ENCODE data around the gene GRIA1.

Gene GRIA1

DNA sequence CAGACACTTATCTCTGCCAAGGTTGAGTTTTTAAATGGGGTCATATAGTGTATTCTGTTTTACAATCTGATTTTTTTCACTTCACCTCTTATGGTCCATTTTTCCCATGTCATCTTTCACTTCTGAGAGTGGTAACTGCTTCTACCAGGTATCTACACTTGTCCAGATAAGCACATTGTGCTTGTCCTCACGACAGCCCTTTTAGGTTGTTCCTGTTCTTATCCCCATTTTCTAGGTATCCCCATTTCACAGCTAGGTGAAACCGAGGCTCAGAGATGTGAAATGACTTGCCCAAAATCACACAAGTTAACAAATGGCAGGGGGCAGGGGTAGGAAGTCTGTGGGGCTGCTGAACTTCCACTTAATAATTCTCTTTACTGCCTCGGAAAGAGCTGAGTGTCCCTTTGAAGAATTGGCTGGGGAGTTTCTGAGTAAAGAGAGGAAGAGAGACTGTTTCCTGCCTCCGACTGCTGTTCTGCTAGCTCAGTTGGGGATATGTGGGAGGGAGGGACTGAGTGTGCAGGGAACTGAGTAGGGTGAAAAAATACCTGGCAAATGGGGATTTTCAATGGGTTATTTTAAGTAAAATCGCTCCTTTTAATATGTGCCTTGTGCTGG is 255.4 kb downstream of the GRIA1 start:
- TF ChIP-seq FOXP2 (optimal IDR thresholded peaks at IDR 0.05; ENCODE audit: borderline replicate concordance, extremely low read depth, extremely low read length, insufficient read depth) = no peak

DNA sequence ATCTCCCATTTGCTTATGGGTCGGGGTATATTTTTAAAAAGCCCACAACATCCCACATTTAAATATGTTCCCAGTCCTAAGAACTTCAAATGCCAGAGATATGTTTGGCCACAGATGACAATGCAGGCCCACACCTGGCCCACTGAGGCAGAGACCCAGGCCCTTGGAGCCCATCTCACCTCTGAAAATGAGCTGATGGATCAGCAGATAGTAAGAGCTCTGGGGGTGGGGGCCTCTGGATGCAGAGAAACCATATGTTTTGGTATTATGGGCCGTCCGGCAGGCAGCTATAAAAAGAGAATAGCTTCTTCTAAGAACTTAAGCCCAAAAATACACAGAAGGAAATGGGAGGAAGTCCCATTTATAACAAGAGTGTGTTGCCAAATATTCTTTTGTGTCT is 256.0 kb downstream of the GRIA1 start:
- TF ChIP-seq, protein P1, sequence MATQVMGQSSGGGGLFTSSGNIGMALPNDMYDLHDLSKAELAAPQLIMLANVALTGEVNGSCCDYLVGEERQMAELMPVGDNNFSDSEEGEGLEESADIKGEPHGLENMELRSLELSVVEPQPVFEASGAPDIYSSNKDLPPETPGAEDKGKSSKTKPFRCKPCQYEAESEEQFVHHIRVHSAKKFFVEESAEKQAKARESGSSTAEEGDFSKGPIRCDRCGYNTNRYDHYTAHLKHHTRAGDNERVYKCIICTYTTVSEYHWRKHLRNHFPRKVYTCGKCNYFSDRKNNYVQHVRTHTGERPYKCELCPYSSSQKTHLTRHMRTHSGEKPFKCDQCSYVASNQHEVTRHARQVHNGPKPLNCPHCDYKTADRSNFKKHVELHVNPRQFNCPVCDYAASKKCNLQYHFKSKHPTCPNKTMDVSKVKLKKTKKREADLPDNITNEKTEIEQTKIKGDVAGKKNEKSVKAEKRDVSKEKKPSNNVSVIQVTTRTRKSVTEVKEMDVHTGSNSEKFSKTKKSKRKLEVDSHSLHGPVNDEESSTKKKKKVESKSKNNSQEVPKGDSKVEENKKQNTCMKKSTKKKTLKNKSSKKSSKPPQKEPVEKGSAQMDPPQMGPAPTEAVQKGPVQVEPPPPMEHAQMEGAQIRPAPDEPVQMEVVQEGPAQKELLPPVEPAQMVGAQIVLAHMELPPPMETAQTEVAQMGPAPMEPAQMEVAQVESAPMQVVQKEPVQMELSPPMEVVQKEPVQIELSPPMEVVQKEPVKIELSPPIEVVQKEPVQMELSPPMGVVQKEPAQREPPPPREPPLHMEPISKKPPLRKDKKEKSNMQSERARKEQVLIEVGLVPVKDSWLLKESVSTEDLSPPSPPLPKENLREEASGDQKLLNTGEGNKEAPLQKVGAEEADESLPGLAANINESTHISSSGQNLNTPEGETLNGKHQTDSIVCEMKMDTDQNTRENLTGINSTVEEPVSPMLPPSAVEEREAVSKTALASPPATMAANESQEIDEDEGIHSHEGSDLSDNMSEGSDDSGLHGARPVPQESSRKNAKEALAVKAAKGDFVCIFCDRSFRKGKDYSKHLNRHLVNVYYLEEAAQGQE (IDR thresholded peaks at IDR 0.05; ENCODE audit: insufficient read depth in 1 of 2, low read depth in 2 of 2, low read length in 2 of 2) = no peak
- no peak for TF ChIP-seq FOXP2 (optimal IDR thresholded peaks at IDR 0.05; ENCODE audit: borderline replicate concordance, extremely low read depth, extremely low read length, insufficient read depth)
- no peak for TF ChIP-seq POLR2AphosphoS5 (IDR thresholded peaks at IDR 0.05; ENCODE audit: low read depth, low read length)
- no peak for TF ChIP-seq TAF1 (IDR thresholded peaks at IDR 0.05; ENCODE audit: borderline replicate concordance, insufficient read depth, low read length)
- no peak for TF ChIP-seq SIN3A (IDR thresholded peaks at IDR 0.05; ENCODE audit: borderline replicate concordance, insufficient read depth, low read length)

DNA sequence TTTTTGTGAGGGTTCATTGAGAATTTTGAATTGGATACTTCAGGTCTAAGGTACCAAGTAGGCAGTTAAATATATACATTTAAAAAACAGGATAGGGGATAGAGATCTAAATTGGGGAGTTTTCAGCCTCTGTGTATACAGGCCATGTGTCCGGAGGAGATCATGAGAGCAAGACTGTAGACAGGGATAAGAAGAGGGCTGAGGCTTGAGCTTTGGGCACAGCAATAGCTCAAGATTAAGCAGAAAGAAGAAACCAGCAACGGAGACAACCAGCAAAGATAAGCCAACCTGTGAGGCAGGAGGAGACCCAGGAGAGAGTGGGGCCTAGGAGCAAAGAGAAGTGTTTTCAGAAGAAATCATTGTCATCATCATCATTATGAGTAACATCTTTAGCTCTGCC is 258.4 kb downstream of the GRIA1 start:
- no peak for TF ChIP-seq TAF1 (IDR thresholded peaks at IDR 0.05; ENCODE audit: borderline replicate concordance, insufficient read depth, low read length)
- TF ChIP-seq, protein P1 (IDR thresholded peaks at IDR 0.05; ENCODE audit: insufficient read depth in 1 of 2, low read depth in 2 of 2, low read length in 2 of 2) = no peak
- TF ChIP-seq FOXP2 (optimal IDR thresholded peaks at IDR 0.05; ENCODE audit: borderline replicate concordance, extremely low read depth, extremely low read length, insufficient read depth) = no peak
- TF ChIP-seq POLR2AphosphoS5 (IDR thresholded peaks at IDR 0.05; ENCODE audit: low read depth, low read length) = no peak
- TF ChIP-seq SIN3A (IDR thresholded peaks at IDR 0.05; ENCODE audit: borderline replicate concordance, insufficient read depth, low read length) = no peak

DNA sequence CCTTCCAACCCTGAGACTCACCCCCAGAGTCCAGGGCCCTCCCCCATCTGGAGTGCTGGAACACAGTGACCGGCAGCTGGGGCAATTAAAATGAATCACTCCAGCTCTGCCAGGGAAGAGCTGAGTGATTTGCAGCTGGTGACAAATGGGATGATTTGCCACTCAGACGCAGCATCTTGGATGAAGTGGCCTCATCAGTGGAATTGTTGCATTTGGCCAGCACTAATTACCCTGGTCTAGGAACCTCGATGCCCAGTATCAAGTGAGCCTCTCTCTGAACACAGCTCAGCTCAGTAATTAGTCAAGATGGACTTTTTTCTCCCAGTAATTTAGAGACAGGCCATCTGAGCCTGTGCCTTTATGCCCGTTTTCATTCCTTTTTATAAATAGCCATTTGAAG is 259.5 kb downstream of the GRIA1 start:
- TF ChIP-seq TAF1 (IDR thresholded peaks at IDR 0.05; ENCODE audit: borderline replicate concordance, insufficient read depth, low read length) = no peak
- TF ChIP-seq, protein P1 (IDR thresholded peaks at IDR 0.05; ENCODE audit: insufficient read depth in 1 of 2, low read depth in 2 of 2, low read length in 2 of 2) = no peak
- TF ChIP-seq POLR2AphosphoS5 (IDR thresholded peaks at IDR 0.05; ENCODE audit: low read depth, low read length) = no peak
- no peak for TF ChIP-seq FOXP2 (optimal IDR thresholded peaks at IDR 0.05; ENCODE audit: borderline replicate concordance, extremely low read depth, extremely low read length, insufficient read depth)
- no peak for TF ChIP-seq SIN3A (IDR thresholded peaks at IDR 0.05; ENCODE audit: borderline replicate concordance, insufficient read depth, low read length)

DNA sequence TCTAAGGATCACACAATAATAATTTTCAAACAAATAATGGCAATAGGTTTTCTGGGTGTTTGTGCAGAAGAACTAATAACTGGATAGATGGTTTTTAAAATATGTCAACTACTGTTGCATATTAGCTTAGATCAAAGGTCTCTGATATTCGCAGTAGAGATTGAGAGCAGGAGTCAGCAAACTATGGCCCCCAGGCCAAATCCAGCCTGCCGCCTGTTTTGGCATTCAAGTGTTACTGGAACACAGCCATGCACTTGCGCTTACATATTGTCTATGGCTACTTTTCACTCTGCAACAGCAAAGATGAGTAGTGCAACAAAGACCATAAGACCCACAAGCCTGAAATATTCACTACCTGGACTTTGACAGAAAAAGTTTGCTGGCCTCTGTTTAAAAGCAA is 260.8 kb downstream of the GRIA1 start:
- TF ChIP-seq POLR2AphosphoS5 (IDR thresholded peaks at IDR 0.05; ENCODE audit: low read depth, low read length) (no peak), TAF1 (IDR thresholded peaks at IDR 0.05; ENCODE audit: borderline replicate concordance, insufficient read depth, low read length) (no peak), SIN3A (IDR thresholded peaks at IDR 0.05; ENCODE audit: borderline replicate concordance, insufficient read depth, low read length) (no peak), FOXP2 (optimal IDR thresholded peaks at IDR 0.05; ENCODE audit: borderline replicate concordance, extremely low read depth, extremely low read length, insufficient read depth) (no peak)
- TF ChIP-seq, protein P1 (IDR thresholded peaks at IDR 0.05; ENCODE audit: insufficient read depth in 1 of 2, low read depth in 2 of 2, low read length in 2 of 2) = no peak

Measured in PFSK-1 (cell line).